DMS79 treated with DMSO at 0.1 percent for 48 hours (cell line): ENCODE measurements around the gene WIPF3.
A peak's percentile ranks its signal among the peaks of the same experiment; 100 is the strongest.
"Not testable (repeated sequence)": the region's sequence is repeated elsewhere in the genome, so short reads cannot be mapped to it uniquely, and the experiment has no call there.

Experiments
- DNase-seq: peaks from one replicate; lab custom pipeline; 2025; lab: John Stamatoyannopoulos, UW

WIPF3 gene

DNA sequence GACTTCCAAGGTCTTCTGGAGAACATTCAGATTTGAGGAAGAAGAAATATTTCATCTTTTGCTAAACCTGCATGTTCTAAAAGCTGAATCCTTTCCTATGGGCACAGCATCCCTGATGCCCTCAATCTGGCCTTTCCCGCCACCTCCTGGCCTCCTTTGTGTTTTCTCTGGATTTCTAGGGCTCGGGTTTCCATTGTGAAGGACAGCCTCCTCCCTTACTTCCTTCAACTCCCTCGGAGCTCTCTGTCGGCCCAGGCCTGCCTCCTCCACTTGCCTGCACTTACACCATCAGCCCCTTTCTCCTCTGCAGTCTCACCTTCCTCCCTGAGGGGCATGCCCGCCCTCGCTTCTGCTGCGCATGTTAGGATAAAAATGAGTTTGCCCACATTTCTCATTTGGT is 75.4 kb downstream of the WIPF3 start:
- no peak for DNase-seq

DNA sequence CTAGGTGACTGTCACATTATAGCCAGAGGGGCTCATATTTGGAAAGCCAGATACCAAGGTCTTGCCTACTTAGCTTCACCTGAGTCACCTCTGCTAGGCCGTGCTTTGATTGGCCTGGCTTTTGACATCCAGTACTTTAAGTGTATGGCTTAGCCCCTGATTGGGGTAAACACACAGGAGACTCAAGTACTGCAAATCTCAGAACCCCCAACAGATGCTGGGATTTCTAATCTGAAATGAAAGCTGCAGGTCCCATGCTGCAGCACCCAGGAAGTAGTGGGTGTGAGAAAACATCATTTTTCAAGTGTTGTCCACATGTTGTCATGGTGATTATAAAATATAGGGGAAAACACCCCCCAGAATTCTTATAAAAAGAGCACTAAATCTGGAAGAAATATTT is 76.2 kb downstream of the WIPF3 start:
- no peak for DNase-seq

DNA sequence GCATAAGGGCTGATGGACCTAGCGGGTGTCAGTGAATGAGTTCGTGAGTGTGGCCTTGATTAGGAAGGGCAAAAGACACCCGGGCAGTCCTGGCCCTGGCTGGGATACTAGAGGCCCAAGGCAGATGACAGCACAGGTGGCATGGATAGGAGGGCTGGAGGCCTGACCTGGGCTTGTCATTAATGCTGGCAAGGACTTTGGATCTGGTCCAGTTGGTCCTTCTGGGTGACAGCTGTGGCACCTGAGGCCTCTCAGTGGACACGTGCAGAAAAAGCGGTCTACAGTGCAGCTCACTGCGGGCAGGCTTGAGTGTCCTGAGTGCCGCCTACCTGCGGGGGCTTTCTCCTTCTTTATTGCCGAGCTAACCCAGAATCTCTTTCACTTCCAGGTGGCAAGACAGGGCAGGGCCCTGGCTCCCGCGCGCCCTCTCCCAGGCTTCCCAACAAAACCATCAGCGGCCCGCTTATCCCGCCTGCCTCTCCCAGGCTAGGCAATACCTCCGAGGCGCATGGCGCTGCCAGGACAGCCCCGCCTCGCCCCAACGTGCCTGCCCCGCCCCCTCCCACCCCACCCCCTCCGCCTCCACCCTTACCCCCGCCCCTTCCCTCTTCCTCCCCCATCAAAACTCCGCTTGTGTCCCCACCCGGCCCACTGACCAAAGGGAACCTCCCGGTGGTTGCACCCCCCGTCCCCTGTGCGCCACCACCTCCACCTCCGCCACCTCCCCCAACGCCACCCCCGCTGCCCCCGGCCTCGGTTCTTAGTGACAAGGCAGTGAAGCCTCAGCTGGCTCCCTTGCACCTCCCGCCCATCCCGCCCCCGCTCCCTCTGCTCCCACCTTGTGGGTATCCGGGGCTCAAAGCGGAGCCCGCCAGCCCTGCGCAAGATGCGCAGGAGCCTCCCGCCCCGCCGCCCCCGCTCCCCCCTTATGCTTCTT is 77.4 kb downstream of the WIPF3 start:
- DNase-seq, result no peak

DNA sequence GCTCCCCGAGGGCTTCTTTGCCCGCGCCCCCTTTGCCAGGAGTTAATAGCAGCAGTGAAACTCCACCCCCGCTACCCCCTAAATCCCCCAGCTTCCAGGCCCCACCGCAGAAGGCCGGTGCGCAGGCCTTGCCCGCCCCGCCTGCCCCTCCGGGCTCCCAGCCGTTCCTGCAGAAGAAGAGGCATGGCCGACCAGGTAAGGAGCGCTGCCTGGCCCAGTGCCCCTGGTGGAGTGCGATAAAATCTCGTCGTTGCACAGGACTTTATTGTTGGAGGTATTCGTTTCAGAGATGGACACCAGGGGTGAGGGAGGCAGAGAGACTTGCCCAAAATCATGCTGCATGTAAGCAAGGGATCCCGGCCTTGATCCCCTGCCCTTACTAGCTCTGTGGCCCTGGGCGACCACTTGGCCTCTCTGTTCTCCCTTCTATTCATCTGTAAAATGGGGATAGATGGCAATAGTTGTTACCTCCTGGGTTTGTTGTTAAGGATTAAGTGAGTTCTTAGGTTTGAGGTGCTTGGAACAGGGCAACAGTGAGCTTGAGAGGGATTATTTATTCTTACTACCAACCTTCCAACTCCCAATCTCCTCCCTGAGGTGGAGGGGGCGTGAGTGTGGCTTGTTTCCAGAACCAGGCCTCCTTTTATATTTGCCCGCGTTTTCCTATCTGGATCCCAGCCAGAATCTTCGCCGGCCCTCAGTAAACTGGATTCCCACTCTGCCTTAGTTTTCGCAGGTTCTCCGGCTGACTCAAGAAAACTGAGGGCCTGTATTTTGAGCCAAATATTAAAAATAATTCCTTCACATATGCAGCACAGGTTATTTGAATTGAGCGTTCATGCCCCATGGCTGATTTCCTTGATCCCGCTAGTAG is 78.3 kb downstream of the WIPF3 start:
- peak; percentile 62 for DNase-seq

DNA sequence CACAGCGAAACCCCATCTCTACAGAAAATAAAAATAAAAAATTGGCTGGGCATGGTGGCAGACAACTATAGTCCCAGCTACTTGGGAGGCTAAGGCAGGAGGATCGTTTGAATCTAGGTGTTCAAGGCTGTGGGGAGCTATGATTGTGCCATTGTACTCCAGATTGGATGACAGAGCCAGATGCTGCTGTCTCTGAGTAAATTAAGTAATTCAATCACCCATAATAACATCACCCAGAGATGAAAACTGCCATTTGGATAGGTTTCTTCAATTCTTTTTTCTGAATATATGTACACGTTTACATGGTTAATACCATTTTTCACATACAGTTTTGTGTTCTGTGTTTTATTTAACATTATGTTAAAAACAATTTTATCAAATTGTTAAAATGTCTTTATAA is 79.3 kb downstream of the WIPF3 start:
- DNase-seq, result no peak

DNA sequence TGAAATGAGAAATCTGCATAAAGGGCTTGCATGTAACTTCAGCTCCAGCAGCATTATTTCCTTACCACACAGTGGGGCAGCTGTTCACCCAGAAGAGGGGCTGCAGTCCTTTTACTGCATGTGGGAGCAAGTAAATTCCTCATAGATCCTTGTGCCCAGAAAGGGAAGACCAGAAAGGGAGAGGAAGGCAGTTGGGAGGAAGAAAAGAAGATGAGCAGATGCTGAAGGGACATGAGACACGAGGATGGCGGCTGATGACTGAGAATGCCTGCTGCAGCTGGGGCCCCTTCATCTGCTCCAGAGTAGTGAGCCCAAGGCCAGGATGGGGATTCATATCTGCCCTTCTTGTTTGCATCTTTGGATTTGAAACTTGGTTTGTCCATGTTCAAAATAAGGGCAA is 80.5 kb downstream of the WIPF3 start:
- no peak for DNase-seq

DNA sequence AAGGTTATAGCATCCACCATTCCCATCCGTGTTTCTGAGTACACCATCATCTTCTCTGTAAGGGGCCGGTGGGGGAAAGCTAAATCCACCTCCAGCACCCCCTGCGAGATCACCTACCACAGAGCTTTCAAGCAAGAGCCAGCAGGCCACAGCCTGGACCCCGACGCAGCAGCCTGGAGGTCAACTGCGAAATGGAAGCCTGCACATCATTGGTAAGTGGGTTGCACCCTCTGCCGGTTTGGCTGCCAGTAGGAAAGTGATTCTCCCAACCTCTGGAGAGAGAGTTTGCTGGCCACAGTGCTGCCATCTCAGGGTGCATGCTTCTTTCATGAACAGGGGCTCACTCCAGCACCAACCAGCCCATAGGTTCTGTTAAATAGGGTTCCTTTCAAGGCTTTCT is 81.7 kb downstream of the WIPF3 start:
- DNase-seq, result no peak

DNA sequence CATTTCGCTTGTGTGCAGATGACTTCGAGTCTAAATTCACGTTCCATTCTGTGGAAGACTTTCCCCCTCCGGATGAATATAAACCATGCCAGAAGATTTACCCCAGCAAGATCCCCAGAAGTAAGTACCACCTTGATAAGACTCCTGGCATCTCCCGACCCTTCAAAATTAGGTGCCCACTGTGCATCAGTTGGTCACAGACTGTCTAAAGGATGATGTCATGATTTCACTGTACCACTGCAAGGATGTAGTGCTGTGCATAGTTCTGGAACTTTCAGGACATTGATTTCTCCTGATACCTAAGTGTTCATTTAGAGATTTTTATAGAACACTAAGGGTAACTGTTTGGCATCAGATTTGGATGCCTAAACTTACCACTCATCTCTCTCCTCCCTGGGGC is 83.0 kb downstream of the WIPF3 start:
- no peak for DNase-seq

DNA sequence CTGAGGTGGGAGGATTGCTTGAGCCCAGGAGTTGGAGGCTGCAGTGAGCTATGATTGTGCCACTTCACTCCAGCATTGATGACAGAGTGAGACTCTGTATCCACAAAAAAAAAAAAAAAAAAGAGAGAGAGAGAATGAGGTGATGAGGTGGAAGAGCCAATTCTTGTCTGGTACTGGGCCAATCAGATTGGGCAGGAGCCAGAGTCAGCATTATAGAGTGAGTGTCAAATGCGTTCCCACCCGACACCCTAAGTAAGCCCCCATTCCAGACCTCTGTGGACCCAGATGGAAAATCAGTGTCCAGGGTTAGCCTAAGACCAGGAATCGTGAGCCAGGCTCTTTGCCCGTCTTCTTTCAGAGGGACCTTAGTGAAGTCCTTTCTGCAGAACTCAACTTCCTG is 83.9 kb downstream of the WIPF3 start:
- no peak for DNase-seq

DNA sequence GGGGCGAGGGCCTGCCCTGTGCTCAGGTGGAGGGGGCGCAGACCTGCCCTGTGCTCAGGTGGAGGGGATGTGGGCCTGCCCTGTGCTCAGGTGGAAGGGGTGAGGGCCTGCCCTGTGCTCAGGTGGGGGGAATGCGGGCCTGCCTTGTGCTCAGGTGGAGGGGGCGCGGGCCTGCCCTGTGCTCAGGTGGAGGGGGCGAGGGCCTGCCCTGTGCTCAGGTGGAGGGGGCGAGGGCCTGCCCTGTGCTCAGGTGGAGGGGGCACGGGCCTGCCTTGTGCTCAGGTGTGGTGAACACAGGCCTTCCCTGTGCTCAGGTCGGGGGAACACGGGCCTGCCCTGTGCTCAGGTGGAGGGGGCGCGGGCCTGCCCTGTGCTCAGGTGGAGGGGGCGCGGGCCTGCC is 84.5 kb downstream of the WIPF3 start:
- not testable (repeated sequence) for DNase-seq

DNA sequence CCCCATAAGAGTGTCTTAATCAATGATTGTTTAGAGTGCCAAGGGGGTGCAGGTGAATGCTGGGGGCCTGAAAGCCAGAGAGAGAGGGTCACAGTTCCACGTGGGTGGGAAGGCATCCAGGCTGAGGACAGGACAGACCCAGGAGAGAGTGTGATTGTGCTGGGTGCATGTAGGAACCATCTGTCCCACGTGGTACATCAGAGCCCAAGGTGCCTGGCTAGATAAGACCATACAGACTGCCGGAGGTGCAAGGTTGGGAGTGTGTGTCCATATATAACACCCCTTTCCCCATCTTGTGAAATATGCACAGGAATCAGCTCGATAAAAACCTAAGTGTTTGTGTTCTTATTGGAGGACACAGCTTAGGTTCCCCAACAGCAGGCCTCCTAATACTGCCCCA is 85.5 kb downstream of the WIPF3 start:
- no peak for DNase-seq

DNA sequence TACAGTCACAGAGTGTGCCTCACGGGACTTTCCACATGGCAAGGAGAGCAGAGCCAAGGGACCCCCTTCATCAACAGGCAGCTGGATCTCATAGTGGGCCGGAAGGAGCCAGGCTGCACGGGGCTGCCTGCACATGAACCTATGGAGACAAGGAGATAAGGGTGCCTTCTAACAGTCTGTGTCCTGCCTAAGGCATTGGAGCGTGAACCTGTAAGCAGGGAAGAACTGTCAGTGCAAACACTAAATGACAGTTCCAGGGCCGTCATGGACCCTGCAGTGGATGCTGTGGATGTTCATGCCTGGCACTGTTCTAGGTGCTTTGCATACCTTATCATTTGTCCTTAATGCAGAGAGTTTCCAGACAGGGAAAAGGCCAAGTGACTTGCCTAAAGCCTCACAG is 85.9 kb downstream of the WIPF3 start:
- DNase-seq, result no peak

DNA sequence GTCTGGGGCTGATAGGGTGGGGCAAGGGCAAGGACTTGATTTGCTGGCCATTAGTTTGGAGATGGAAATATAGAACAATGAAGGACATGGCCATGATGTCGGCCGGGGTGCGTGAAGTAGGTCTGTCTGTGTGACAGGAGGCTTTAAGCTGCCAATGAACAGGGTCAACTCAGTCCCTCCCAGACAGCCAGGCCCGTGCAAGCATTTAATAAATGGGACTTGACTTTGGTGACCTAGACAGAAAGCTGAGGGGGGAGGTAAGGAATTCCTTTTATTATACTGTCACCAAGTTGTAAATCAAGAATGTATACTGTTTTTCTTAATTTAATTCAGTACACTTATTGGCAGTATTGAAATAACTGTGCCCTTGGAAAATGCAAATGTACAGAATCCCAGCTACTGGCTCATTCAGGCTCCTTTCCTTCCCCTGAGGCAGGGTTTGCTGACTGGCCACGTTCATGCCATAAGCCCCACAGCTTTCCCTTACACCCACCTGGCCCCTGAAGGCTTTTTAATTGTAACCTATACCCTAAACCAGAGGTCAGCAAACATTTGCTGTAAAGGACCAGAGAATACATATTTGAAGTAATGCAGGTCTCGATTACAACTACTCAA is 87.2 kb downstream of the WIPF3 start:
- no peak for DNase-seq

DNA sequence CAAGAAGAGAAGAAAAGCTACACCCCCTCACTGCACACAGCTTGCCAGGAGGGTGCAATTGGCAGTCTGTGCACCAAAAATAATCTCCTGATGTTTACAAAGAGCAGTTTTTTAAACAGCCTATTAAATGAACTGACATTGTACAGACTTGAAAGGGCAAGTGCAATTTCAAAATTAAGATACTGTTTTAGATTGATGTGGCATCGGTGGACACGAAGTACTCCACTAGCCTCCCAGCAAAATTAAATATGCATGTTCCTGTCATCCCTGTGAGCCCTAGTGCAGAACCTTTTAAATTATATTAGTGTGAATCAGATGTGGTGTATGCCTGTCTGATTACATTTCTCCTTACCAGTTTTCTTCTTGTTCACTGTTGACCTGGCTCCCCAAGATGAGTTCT is 87.9 kb downstream of the WIPF3 start:
- DNase-seq, result no peak

DNA sequence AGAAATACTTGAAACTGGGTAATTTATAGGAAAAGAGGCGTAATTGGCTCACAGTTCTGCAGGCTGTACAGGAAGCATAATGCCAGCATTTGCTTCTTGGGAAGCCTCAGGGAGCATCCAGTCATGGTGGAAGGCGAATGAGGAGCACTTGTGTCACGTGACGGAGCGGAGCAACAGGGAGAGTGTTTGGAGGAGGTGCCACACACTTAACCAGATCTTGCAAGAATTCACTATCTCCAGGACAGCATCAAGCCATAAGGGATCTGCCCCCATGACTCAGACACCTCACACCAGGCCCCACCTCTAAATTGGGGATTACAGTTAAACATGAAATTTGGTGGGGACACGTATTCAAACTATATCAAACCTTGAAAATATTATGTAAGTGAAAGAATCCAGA is 89.3 kb downstream of the WIPF3 start:
- no peak for DNase-seq

DNA sequence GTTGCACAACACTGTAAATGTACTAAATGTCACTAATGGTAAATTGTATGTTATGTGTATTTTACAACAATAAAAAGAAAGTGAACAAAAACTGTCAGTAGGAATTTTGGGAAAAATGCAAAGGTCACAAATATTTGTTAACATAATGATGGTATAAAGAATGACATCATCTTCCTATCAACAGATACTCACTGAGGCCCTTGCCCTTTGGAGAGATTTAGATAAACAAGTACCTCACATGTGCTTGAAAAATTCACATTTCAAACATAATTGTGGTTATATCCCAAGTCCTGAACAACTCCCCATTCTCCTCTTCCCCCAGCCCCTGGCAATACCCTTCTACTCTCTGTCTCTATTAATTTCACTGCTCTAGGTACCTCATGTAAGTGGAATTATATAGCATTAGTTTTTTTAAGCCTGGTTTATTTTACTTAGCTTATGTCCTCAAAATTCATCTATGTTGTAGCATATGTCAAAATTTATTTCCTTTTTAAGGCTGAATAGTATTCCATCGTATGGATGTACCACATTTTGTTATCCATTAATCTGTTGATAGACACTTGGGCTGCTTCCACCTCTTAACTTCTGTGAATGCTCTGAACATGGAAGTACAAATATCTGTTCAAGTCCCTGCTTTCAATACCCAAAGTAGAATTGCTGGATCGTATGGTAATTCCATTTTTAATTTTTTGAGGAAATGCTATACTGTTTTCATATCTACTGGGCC is 90.5 kb downstream of the WIPF3 start:
- DNase-seq, result no peak

DNA sequence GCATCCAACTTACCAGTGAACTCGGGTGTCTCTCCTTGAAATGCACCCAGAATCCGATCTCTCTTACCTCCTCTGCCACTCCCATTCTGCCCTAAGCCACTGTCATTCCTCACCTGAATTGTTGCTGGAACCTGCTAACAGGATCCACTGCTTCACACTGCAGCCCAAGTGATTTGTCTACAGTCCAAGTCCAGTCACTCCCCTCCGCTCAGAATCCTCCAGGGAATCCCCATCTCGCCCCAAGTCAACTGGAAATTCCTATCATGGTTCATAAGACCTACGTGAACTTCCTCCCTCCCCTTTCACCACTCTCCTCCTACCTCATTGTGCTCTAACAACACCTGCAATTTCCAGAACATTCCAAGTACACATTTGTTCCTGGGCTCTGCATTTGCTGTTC is 92.0 kb downstream of the WIPF3 start:
- DNase-seq, result no peak

DNA sequence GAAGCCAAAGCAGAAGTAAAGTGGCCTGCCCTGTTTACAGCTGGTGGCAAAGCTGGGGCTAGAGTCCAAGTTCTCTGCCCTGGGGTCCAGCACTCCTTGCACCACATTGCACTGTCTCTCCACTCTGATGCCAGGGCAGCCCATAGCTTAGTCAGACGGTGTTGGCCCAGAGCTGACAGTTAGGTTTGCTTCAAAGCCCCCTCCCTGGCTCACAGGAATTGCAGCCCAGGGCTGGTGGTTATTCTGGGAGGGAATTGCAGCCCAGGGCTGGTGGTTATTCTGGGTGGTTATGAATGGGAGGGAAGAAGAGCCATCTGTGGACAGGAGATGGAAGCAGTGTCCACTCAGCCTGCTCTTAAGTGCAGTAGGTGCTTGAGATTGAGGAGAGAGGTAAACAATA is 94.4 kb downstream of the WIPF3 start:
- DNase-seq, result no peak

DNA sequence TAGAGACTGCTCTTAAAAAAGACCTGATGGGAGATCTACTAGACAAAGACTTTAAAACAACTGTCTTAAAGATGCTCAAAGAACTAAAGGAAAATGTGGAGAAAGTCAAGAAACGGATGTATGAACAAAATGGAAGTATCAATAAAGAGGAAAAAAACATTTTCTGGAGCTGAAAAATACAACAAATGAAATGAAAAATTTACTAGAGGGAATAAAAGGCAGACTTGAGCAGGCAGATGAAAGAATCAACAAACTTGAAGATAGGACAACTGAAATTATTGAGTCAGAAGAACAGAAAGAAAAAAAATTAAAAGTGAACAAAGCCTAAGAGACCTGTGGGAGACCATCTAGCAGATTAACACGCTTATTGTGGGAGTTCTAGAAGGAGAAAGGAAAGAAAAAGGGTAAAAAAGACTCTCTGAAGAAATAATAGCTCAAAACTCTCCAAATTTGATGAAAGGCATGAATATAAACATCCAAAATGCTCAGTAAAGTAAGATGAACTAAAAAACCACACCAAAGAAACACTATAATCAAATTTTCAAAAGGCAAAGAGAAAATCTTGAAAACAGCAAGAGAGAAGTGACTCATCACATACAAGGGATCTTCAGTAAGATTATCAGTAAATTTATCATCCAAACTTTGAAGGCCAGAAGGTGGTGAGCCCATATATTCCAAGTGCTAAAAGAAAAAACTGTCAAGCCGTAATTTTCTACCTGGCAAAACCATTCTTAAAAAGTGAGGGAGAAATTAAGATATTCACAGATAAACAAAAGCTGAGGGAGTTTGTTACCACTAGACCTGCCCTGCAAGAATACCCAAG is 100.1 kb downstream of the WIPF3 start:
- no peak for DNase-seq

DNA sequence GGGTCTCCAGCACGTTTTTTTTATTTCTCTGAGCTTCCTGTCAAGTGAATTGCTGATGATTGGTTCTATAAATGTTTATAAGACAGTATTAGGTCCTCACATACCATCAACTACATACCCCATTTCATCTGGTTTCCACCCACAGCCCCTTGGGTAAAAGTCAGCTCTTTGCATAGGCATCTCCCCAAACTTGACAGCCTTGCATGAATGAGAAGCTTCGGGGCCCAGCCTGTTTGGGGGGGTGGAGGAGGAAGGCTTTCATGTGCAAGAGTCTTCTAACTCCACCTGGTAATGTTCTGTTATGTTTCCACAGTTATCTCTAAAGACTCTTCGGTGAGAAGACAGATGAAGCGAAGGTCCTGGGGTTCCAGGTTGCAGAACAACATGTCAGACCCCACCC is 107.9 kb downstream of the WIPF3 start:
- DNase-seq, result no peak
